Stimulated activated CD4-positive, alpha-beta T cell treated with anti-CD3 and anti-CD28 coated beads, Interleukin-15, amount 100 ng/mL, for 1 hour (primary cell): ENCODE data around the gene TIMM10.
A peak's percentile ranks its signal among the peaks of the same experiment; 100 is the strongest.

Experiments
- DNase-seq, 2 donors: peaks; one replicate each; pipeline ENCODE4 v3.0.0-alpha.2; 2020; ENCODE audit warnings: low read depth in 1 of 2, low spot score in 1 of 2

TIMM10 gene

DNA sequence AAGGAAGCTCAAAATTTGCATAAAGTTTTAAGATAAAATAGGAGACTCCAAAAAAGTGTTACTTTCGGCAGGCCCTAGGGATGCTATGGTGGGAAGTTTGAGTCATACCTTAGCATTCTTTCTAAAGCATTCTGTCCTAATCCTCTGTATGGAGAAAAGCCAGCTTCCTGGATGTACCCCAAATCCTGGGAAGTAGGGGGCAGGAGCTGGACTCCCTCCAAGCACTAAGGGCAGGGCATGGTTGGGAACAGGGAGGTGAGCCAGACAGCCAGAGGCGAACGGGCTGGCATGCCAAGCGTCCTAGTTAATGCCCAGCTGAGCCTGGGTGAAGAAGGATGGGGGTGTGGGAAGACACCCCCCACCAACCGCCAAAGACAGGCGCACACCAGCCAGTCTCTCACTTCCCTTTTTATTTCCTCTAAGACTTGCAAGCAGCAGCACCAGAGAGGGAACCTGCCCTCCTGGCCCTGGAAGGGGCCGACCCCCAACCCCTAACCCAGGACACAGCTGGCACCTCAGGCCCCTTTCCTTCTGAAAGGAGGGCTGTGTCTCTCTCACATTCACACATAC lies 46.3 kb downstream of the TIMM10 start:
- no peak for DNase-seq

- DNase-seq, result no peak
Measured at GRCh38 chr11:57483562-57483918, 47.0 kb downstream of the TIMM10 start.

DNA sequence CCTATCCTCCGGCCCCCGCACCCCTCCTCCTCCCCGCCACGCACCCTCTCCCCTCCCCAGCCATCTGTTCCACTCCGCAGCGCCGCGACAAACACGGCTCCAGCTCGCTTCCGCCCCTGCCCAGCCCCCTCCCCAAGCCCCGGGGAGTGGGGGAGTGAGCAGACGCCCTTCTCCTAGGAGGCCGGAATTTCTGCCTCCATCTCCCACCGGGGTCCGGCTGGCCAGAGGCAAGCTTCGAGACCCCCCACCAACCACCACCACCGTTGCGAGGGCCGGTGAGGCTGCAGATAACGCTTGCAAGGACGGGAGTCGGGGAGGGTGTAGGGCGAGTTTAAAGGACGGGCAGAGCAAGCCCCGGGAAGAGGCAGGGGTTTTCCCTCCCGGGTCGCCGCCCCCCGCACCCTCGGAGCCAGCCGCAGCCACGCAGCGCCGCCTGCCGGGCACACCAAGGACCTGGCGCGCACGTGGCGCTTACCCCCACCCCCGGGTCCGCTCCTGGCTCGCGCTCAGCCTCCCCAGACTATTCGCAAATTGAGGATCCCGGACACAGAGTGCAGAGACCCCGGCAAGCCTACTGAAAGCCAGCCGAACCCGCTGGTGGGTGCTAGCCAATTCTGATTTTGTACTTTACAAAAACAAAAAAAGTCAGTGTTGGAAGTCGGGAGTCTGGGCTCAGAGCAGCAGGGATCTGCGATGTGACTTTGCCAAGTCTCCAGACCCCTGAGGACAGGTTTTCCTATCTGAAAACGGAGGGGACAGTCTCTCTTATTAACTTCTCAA lies 47.6 kb downstream of the TIMM10 start:
- DNase-seq, result peak in 1 of 2 donors; percentile 72

- DNase-seq, result no peak
Measured at GRCh38 chr11:57481915-57482781, 48.4 kb downstream of the TIMM10 start.

GRCh38 chr11:57481315-57481714 lies 49.2 kb downstream of the TIMM10 start:
- no peak for DNase-seq

DNA sequence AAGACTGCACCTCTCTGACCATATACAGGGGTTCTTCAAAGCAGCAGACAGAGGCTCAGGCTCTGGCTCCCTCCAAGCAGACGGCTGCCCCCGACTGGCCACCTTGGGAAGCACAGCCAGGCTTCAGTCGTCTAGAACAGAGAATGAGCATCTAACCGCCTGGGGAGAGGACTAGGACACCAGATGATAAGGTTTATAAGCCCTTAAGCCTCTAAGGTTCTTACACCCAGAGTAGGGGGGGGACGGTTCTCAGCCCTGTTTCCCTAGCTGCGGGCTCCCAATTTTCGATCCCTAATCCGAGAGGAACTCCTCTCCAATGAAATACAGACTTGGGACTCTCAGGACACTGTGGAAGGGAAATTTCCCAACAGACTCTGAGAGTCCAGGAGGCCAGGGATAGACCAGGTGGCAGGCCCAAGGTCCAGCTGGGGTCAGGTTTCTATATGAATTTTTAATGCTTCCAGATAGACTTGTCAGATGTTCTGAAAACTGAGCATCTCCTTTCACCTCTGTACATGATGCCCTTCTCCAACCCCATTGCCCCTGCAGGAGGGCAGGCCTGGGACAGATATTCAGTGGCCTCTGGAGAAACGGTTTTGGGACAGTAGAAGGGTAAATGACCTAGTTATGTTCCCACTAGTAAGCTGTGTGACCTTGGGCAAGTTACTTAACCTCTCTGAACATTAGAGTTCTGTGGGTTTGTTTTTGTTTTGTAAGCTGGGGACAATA lies 50.0 kb downstream of the TIMM10 start:
- DNase-seq, result peak in 1 of 2 donors; percentile 66

- no peak for DNase-seq
Measured at GRCh38 chr11:57479911-57480310, 50.6 kb downstream of the TIMM10 start.

DNA sequence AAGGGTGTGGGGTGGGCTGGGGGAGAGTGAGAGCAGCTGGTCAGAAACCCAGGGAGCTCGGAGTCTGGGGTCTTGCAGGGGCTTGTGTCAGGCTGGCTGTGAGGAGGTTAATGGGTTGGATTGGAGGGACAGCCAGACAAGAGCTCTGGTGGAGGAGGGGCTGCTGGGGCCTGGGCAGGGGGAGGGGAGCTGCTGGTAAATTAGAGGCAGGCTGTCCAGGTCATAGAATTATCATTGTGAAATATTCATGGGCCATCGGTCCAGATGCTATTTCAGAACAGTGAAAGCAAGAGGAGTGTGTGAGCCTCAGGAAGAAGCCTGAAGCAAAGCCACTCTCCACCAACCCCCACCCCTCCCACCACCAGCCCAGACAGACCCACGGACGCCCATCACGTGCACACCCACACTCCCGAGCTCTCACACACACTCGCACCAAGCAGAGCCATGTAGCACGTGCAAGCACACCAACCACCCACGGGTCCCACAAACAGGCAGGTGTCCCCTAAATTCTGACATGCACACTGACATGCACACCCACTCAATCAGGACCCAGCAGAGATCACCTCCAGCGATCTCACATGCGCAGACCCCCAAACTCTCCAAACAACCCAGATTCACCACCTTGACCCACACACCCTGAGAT lies 51.4 kb downstream of the TIMM10 start:
- no peak for DNase-seq
